ENCODE measurements around the gene VSTM4.

The VSTM4 gene

DNA sequence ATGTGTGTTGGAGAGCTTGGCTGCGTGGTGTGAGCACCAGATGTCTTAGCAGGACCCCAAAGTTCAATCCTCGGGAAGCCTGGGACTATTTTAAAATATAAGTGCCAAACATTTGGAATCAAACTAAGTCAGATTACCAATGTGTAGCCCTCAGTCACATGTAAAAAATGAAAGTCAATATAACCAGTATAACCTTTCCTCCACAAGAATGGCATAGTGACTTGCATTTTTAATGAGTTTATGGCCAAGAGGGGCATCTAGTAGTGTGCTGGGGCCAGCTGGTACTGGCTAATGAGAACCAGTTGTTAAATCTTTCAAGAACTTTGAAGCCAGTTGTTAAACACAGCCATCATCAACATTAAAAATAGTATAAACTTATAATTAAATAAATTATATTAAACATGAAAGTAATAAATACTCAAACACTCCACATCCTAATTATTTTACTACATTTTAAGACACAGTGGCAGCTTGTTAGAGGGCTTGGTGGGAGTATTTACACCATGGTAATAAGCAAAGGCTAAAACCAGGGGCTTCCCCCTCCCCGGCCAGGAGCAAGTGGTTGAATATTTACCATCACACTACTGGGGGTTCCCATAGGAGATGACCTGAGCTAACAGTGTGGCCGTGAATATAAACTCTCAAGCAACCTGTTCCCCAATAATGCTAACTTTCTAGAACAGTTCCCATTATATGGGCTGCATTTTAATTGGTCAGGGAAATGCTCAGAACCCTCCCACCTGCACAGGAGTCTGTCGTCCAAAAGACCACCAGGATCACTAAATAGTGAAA is 26.4 kb upstream of the VSTM4 start:
- no peak for ATAC-seq

DNA sequence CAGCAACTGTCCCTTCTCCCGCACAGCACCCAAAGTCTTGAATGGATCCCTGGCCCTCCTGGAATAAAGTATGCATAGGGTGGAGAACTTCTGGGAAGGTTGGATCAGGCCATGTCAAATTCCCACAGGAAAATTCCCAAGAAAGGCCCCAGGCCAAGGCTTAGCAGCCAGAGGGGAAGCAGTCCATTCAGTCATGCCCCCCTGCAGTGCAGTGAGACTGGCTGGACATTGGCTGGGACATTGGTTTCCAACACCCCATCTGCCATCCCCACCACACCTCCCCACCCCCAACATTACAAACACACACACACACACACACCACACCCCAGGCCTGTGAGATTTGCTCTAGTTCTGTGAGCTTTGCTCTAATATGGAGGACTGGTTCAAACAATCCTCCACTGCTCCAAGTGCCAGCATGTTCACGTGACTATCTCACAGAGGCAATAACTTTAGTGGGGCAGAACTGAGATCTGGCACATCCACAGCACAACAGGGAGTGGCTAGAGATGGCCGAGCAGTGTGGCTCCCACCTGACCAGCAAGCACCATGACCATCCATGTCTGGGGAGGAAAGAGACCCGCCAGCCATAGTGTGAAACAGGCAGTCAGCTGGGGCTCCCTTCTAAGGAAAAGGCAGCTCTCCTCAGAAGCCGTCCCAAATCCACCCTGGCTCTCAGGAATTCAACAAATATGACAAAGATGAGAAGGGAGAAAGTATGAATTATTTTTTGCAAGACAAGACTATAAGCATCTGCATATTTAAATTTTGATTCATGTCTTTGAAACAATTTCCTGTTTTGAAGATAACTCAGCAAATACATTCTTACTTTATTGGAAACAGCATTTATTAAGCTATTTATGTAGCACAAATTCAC is 25.2 kb upstream of the VSTM4 start:
- ATAC-seq (no peak), DNase-seq (no peak)

More for the DNA sequence above, 26.4 kb upstream of the VSTM4 start:
- DNase-seq = no peak

DNA sequence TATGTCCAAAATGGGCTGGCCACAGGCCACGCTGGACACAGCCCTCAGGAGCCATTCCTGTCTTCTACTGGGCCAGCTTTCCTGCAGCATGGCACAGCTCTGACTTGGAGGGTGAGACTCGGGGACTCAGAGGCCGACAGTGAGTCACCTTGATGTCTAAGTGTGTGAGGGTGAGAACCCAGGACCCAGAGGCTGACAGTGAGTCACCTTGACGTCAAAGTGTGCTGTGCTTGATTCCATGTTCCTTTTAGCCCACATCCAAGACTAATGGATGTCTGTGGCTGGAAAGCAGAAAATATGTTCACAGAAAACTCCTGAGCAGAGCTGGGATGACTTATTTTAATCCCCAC is 24.5 kb upstream of the VSTM4 start:
- ATAC-seq (no peak), DNase-seq (no peak)

DNA sequence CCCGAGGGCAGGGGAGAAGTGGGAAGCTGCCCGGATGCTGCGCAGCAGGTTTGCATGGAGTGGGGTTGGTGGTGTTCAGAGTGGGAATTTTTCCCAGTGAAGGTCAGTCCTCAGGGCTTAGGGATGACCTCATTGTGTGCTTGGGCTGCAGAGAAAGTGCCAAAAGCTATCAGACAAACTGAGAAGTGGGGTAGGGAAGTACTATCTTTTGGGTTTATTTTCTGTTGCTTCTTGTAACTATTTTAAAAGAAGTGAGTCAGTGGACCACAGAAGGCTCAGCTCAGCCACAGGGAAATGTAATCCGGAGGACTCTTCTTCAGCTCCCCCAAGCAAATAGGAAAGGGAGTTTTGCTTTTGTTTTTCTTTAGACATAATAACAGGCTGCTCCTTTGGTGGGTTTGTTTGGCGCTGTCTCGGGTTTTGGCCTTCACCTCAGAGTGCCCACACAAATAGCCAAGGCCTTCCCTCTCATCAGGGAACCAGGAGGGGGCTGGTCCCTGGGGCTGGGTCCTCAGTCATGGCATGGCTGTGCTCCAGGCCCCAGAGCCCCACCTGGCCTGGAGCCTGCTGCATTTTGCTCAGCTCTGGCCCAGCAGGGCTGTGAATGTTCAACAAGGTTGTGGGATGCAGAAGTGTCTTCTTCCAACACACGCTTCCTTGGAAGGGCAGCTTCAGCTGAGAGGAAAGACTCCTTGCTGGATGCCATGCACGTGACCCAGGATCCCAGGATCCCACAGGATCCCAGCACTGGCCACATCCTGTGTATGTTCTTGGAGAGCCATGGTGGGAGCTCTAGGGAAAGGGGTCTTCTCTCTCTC is 23.9 kb upstream of the VSTM4 start:
- DNase-seq (no peak), ATAC-seq (no peak)

DNA sequence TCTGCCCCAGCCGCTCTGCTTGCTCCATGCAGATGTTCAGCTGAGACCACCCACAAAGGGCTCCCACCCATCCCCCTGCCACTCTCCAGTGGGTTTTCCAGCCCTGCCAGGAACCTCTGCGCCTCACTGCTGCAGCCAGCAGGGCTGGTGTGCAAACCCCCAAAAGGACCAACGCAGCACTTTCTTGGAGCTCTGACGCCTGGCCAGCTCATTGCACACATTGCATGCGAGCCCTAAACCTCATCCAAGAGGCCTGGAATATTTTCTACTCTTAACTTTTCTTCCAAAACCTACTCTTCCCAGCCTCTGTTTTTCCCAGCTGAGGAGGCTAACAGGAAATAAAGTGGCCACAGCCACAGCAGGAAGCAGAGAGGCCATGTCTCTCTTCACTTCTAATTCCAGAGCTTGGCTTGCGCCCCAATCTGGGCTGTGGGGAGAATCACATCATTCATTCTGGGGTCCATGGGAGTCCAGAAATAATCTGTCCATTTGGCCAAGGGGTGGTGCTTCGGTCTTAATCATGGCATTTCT is 23.1 kb upstream of the VSTM4 start:
- no peak for ATAC-seq
- DNase-seq = no peak

DNA sequence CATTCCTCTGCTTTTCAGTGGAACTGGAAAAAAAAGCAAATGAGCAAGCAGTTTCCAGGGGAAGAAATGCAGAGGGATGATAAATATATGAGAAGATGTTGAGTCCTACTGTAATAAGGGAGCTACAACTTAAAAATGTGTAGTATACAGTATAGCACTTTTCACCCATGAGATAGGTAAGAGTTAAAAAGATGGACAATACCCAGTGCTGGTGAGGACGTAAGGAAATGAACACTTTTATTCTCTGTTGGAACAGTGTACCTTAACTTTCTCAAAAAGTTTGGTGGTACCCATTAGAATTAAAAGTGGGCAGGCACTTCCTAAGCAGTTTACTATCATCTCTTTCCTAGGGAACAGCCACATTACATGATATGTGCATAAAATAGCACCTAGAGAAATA is 21.2 kb upstream of the VSTM4 start:
- no peak for ATAC-seq
- no peak for DNase-seq

DNA sequence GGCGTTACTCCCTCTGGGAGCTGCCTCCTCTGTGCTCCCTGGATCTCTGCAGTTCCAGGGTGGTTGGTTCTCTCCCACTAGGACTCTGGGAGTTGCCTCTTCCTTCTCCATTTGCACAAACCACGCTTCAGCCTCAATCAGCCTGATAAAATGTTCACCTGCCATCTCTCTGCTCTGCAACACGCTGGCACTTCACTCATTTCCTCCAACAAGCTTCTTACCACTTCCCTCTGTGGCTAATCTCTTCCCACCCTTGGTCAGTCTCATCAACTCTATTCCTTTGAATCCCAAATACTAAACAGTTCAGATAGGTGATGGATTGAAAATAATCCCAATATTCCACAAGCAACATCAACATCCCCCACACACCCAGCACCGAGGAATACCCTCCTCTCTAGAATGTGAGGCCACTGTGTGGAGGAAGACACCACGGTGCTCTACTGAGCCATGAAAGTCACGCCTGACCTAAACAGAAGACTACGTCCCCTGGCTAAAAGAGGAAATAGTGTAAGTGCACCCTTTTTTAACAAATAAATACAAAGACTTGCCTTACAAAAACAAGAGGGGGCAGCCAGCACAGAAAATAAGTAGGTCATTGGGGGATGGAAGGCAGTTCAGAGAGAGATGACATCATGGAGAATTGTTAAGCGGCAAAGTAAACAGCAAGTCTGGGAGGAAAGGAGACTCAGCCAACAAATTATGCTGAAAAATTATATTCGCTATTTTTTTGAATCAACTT is 20.4 kb upstream of the VSTM4 start:
- DNase-seq = no peak
- no peak for ATAC-seq

DNA sequence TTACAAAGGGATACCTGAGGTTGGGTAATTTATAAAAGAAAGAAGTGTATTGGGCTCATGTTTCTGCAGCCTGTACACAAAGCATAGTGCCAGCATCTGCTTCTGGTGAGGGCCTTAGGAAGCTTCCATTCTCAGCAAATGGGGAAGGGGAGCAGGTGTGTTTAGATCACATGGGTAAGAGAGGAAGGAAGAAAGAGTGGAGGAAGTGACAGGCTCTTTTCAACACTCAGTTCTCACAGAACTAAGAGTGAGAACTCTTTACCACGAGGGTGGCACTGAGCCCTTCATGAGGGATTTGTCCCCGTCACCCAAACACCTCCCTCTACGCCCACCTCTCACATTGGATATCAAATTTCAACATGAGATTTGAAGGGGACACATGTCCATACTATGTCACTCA is 19.0 kb upstream of the VSTM4 start:
- ATAC-seq = no peak
- no peak for DNase-seq

DNA sequence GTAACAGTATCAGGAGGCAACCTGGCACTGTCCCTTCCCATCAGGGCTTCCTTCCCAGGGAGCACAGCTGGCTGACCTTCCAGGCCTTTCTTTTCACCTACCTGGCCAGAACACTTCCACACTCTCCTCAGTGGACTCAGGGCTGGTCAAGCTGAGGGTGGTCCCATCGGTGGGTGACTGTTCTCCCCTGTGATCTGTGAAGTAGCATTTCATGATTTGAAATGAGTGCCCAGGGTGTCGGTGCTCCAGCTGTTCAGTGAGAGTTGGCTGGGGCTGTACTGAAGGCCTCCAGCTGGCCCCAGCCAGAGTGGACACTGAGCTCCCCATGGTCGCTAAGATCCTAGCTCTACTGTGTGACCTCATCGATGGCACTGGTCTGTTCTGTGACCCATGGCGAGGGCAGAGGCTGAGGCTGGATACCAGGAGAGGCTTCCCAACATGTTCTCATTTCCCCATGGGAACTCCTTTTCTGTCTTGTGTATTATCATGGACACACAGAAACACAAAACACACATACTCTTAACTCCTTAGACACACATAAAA is 18.5 kb upstream of the VSTM4 start, which contains the start of gene FAM170B:
TSS of gene FAM170B (minus strand) at position 316 of the 543 bp plus-strand sequence. CDS start at position 213, 103 bp downstream.
- no peak for ATAC-seq
- DNase-seq = no peak

DNA sequence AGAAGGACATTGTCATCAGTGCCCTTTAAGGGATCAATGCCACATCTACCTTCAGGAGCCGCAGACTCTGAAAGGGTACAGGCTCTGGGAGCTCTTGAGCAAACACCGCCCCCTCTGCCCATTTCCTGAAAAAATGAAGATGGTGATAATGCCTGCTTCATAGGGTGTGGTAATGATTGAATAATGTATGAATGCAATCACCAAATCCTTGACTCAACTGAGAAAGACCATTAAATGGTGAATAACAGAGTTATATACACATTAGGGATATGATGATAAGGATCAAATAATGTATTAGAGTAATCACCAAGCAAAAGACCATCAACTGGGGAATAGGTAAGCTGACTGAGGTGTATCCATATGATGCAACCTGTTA is 17.0 kb upstream of the VSTM4 start:
- ATAC-seq = no peak
- DNase-seq = no peak

DNA sequence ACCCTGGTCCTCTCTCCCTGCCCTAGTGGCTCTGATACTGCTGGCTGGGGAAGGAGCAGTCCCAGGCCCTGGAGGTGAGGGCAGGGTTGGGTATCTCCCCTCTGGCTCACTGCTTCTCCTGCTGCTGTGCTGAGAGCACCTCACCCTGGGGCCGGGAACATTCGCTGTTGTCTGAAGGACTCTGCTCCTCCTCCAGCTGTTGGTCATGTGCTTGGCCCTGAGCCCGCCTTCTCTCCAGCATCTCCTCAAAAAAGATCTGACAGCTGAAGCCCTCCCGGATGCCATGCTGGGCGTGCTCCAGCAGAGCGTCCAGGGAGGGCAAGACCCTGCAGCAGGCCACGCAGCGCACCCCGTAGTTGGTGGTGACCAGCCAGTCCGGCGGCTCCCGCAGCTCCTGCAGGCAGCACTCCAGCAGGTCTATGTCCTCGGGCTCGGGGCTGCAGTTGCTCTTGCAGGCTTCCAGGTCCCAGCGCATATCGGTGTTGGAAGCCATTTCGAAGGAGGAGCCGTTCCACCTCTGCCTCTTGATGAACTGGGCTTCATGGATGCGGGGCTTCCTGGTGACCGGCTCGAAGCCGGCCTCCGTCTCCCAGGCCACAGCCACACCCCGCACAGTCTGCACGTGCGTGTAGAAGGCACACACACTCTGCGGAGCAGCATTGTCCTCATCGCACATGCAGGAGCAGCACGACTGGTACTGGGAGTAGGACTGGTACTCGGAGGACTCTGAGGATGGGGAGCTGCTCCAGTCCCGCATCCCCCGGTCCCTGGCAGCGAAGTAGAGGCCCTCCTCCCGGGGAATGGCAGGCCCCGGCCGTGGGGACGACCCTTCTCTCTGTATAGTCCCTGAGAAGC is 16.4 kb upstream of the VSTM4 start:
- ATAC-seq = no peak

DNA sequence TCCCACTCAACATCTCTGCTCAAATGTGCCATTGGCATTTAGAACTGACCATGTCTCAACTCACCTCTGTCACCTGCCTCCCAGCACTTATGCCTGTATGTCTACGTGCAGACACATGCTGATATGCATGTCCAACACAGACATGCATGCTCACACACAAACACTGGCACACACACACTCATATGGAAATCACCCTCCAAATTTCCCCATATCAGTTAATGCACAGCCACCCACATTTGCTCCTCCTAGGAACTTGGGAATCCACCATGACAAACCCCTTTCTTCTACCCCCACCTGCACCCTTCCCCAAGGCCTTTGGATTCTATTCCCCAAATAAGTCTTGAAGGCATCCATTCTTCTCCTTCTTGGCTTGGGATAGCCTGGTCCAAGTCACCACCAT is 14.1 kb upstream of the VSTM4 start:
- DNase-seq (no peak), ATAC-seq (no peak)

More for the DNA sequence above, 16.4 kb upstream of the VSTM4 start:
- DNase-seq = no peak

DNA sequence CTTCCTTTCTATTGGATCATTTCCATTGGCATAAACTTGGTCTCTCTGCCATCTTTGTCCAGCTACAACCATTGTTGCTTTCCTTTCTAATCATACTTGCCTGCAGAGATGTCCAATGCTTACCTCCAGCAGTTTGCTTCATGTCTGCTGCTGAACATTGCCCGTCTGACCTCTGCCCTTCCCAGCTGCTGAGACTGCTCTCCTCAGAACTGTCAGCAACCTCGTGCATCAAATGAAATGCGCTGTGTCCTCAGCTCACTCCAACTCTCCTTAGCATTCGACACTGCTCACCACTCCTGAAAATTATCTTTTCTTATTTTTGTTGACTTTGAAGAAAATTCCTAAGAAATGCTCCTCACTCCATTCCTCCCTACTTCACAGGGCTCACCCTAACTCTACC is 13.5 kb upstream of the VSTM4 start:
- DNase-seq (no peak), ATAC-seq (no peak)

DNA sequence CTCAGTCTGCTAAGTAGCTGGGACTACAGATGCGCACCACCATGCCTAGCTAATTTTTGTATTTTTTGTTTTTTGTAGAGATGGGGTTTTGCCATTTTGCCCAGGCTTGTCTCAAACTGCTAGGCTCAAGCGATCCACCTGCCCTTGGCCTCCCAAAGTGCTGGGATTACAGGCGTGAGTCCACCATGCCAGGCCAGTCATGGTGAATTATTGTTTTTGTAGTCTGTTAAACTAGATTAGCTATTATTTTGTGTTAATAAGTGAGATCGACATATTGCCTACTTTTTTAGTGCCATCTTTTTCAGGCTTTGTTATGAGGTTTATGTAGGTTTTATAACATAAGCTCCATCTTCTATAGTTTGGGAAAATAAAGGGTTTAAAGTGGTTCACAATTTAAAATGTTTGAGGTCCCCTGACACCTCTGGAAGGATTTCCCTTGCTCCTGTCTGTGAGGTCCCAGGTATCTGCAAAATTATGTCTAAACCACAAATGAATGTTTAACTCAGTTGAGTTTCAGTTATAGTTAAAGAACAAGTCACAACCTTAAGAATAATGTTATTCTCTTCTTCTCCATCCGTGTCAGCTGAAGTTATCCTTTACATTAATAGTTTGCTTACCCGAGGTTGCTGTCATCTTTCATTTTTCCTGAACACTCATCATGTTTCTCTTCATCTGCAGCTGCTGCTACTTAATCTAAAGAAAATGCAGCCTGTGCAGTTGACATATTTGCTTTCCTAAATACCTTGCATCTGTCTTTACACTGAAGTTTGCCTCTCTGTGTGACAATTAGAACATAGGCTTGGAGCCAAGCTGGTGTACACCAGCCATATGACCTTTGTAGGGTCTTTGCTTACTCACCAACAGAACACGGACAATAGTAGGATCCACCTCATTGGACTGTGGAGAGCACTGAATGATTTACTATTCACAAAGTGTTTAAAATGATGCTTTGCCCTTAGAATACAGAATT is 8.9 kb upstream of the VSTM4 start:
- ATAC-seq = no peak
- no peak for DNase-seq

DNA sequence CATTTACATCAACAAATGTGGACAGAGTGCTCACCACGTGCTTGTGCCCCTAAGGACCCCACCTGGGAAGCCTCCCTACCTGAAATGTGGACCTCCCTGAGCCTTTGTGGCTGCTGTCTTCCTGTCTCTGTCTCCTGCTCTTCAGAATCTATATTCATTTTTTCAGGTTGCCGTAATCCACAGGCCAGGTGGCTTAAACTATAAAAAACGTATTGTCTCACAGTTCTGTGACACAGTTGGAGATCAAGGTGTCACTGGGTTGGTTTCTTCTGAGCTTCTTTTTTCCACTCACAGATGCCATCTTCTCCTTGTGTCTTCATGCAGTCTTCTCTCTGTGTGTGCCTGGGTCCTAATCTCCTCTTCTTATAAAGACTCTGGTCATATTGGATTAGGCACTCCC is 5.6 kb upstream of the VSTM4 start:
- ATAC-seq = no peak
- DNase-seq = no peak

DNA sequence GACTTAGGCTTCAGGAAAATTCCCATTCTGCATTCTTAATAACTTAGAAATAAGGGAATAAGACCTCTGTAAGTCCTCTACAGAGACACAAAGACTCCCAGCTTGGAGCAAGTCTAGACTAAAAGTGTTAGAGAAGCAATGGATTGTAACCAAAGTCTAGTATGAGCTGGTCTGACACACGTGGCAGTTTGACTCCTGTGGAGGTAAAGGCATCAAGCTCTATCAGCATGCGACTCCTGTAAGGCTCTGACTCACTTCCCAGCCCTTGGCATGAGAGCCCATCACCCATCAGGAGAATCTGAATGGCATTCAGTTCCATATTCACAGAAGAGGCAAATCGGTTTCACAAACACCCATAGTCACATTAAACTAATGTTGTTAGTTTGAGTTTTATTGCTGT is 4.4 kb upstream of the VSTM4 start:
- DNase-seq (no peak), ATAC-seq (no peak)

DNA sequence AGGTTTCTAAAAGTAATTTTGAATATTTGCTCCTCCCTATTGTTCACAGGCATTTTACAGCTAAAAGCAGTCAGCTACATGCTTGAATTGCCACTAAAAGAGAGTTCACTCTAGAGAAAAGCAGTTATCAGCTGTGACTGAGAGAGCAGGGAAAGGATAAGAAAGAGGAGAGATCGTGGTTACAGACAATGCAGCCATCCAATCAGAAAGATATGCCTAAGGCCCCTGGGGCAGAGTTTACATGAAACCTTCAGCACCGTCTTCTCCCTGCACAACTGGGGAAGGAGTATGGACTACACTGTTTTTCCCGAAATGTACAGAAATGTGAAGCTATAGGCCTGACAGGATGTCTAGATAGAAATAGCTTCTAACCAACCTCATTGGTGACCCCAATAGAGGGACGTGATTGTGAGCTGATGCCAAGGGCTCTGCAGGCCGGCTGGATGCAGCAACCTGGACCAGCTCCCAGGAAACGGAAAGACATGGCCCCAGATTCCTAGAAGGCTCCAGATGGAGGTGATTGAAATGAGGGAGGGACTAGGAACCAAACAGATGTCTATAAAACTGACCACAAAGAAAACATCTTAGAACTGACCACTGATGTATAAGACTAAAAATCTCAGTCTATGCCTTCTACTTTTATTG is 3.2 kb upstream of the VSTM4 start:
- ATAC-seq (no peak), DNase-seq (no peak)

DNA sequence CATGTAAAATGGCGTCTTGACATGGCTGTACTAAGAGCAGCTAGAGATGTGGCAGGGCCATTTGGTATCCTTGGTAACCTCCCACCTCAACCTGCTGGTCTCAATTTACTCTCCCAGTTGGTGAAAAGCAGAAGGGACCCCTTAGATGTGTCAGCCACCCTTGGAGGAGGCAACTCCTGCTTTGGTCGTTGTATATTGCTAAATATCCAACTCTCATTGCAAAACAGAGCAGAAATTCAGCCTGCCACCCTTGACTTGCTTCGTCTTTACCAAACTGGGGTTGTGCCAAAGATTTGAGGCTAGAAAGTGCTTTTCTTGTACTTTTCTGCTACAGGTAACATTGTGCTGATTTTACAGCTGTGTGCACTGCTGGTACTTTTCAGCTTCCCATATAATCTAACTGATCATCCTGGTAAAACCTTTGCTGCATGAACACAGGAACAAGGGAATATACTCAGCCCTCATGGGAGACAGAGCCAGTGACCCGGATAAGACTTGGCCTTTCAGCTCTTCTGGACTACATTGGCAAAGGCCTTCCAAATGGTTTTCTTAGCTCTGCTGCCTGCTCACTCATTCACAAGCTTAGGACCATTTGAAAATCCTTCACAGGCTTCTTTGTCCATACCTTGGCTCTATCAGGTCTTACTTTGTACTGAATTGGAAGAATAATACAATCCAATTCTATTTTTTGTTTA is 2.2 kb upstream of the VSTM4 start:
- no peak for DNase-seq
- no peak for ATAC-seq
